GM20431 (cell line): Measurements from ENCODE around the gene PLEKHA5.

Experiments used
- in situ Hi-C: fragments of 300-500 bp; cut with MseI, MboI; formaldehyde crosslinking; loops from one replicate; pipeline ENCODE4 v1.15.0; 2020; ENCODE audit warnings: low sequenced_read_pairs; ENCODE audit not compliant: unreplicated experiment

Gene PLEKHA5

GRCh38 chr12:19128485-19128884 is 1.0 kb upstream of the PLEKHA5 start:
- in situ Hi-C loops: no loop called here

GRCh38 chr12:19129122-19129485 is 429 bp upstream of the PLEKHA5 start:
- in situ Hi-C loops: no loop called here

- in situ Hi-C loops: no loop called here
Observed at GRCh38 chr12:19130224-19131024, 891 bp downstream of the PLEKHA5 start.

- in situ Hi-C loops: no loop called here
Observed at GRCh38 chr12:19131025-19131444, 1.5 kb downstream of the PLEKHA5 start.

GRCh38 chr12:19138551-19138950 is 9.0 kb downstream of the PLEKHA5 start:
- in situ Hi-C loops: no loop called here

GRCh38 chr12:19138956-19139355 is 9.4 kb downstream of the PLEKHA5 start:
- in situ Hi-C loops: no loop called here

- in situ Hi-C loops: no loop called here
Observed at GRCh38 chr12:19139615-19140194, 10.2 kb downstream of the PLEKHA5 start.

- in situ Hi-C loops: no loop called here
Observed at GRCh38 chr12:19140381-19141236, 11.1 kb downstream of the PLEKHA5 start.

DNA sequence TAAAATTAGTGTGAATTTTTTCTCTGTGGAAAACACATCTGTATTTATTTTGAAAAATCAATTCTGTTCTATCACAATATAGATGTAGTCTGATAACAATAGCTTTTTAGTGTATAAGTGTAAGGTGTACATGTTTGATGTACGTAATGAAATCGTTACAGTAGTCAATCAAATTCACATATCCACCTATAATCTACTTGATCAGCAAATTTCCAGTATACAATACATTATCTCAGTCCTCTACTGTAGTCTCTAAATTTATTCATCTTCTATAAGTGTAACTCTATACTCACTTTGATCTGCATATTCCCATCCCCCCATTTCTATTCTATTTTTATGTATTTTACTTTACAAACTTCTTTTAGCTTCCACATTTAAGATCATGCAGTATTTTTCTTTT is 13.0 kb downstream of the PLEKHA5 start:
- in situ Hi-C loops: no loop called here

- in situ Hi-C loops: no loop called here
Observed at GRCh38 chr12:19144287-19144686, 14.8 kb downstream of the PLEKHA5 start.

DNA sequence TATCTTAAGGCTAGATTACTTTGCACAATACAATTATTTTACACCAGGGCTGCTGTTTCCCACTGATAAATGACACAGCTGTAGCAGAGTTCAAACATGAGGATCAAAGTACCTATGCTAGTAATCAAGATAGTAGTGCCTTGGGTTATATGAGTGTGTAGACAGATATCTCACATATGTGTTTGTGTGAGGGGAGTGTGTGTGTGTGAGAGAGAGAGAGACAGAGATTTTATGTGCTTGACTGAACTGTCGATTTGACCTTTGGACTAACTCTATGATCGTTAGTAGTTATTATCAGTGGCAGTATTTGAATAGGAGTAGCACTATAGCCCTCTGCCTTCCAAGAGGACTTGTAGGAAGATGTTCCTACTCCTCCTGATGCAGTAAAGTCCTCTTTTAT is 15.5 kb downstream of the PLEKHA5 start:
- in situ Hi-C loops: no loop called here

DNA sequence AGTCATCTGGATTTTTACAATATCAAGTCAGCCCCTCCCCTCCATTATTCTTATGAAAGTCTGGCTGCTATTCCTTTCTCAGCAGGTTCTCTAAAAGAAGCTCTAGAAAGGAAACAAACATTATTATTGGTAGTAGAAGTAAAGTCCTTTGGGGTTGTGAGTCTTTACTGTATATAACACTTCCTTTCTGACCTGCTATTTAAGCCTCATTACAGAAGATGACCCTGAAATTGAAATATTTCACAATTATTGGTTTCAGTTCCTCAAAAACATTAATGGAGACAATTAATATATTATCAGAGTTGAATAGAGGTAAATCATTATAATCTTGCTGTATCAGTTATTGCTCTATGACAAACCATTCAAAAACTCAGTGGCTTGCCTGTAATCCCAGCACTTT is 19.3 kb downstream of the PLEKHA5 start:
- in situ Hi-C loops: no loop called here

DNA sequence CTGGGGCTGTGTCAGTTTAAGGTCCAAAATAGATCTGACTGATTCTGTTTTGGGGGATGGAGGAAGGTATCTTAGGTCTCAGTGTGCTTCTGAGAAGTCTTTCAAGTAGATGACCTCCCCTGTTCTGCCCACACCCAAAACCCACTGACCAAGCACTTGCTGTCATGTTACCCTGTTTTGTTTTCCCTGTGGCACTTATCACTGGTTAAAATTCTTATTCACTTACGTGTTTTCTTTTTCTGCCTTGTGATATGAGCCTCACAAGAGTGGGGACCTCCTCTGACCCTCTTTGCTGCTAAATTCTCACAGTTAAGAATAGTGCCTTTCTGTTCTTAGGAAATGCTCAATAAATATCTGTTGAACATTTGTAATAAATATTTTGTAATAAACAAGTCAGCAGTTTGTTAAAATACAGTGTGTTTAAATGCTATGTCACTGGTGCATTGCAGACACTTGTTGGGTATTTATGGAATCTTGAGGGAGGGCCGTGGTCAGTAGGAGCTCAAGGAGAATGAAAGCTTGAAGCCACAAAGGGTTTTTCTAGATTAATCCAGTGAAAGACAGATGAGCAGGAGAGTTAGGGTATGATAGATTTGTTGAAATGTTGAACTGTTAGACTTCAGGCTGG is 20.9 kb downstream of the PLEKHA5 start:
- in situ Hi-C loops: no loop called here

DNA sequence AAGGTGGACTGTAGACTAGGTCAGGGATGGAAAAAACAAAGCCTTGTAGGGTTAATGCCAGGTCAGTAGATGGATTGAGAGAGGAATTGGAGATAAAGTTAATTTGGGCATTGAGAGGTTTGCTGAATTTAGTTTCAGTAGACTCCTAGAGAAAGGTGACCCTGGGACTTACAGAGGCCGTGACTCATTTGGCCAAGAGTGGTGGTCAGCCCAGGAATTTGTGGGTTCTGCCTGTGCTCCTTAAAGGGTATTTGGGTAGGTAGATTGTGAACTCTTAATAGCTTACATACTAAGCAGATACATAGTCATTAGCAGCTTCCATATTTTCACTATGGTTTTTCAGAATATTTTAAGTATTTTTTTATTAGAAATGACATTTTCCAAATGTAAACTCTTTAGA is 21.8 kb downstream of the PLEKHA5 start:
- in situ Hi-C loops: no loop called here

DNA sequence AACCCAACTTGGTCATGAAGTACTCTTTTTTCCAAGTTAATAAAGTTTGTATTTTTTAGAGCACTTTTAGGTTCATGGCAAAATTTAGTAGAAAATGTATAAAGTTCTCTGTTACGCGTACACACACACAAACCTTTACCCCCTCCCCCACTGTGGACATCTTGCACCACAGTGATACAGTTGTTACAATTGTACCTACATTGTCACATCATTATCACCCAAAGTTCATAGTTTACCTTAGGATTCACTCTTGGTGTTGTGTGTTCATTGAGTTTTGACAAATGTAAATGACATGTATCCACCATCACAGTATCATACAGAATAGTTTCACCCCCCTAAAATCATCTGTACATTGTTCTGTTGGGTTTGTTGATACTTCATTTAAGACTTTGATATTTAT is 23.9 kb downstream of the PLEKHA5 start:
- in situ Hi-C loops: no loop called here

- in situ Hi-C loops: no loop called here
Observed at GRCh38 chr12:19154686-19155085, 25.2 kb downstream of the PLEKHA5 start.

DNA sequence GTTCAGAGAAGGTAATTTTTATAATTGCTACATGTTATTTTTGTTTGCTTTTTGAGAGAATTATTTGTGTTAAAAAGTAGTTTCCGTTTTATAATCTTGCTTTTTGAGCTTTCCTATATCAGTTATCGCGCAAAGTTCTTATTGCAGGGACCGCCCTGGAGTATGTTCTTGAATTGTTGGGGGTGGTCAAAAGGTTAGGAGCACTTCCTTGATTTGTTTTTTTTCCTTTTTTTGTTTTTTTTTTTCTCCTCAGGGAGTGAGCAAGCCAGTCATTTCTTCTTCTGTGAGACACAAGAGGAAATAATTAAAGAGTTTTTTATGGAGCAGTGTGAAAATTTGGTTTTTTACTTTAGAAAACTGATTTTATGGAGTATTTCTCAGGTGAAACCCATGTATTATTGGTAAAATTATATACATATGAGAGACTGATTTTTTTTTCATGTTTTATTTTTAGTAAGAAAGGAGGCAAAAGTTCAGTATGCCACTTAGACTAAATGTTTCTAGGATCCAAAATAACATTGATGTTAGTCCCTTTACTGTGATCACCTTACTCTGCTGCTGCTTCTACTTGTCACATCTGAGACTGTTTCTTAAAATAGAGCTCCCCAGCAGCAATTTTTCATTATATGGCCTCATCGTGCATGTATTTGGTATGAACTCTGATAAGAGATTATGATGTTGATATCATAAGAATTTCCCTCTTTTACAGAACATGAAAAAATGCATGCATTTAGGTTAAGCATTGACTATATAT is 26.6 kb downstream of the PLEKHA5 start:
- in situ Hi-C loops: no loop called here

GRCh38 chr12:19158923-19159322 is 29.4 kb downstream of the PLEKHA5 start:
- in situ Hi-C loops: no loop called here

- in situ Hi-C loops: no loop called here
Observed at GRCh38 chr12:19161216-19161615, 31.7 kb downstream of the PLEKHA5 start.

DNA sequence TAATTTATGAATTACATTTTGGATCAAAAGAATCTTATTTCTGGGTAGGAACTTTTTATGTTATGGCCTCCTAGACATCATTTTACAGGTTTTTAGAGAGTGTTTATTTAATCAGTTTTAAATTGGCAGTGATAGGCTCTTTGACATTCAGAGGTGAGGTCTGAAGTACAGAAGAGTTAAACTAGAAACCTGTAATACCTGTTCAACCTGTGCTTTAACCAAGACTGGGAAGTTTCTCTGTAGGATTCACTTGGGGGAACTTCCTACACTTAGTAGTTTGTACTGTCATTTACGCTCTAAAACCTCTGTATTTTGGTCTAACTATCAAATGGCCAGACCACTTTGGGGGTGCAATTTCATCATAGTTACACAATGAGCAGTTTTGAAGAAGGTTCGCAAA is 35.9 kb downstream of the PLEKHA5 start:
- in situ Hi-C loops: no loop called here
